ENCODE measurements around the gene ITGB7. TPM values are rescaled to one million over a fixed set of nuclear protein-coding genes. Genes with fewer than 3 reads are reported as not detected.

The ITGB7 gene
- total RNA-seq, 1 donor from 2014 or later = not detected

GRCh38 chr12:53172352-53172751, 34.7 kb downstream of the ITGB7 start:
- no peak for DNase-seq
- Mint-ChIP-seq H3K27ac (ENCODE audit: unreplicated experiment) (no peak overlapping the region), H3K27me3 (ENCODE audit: unreplicated experiment) (peaks cover 5% of the 10 kb centered on the region), H3K9me3 (ENCODE audit: unreplicated experiment) (no peaks in the 10 kb centered on the region), H3K4me3 (ENCODE audit: unreplicated experiment) (no peak overlapping the region), H3K36me3 (ENCODE audit: unreplicated experiment) (peaks cover 7% of the 10 kb centered on the region), H3K4me1 (ENCODE audit: low read depth, unreplicated experiment) (peaks cover 2% of the 10 kb centered on the region)
- TF ChIP-seq CTCF (IDR thresholded peaks at IDR 0.05; ENCODE audit: partially characterized antibody, unreplicated experiment) = no peak

DNA sequence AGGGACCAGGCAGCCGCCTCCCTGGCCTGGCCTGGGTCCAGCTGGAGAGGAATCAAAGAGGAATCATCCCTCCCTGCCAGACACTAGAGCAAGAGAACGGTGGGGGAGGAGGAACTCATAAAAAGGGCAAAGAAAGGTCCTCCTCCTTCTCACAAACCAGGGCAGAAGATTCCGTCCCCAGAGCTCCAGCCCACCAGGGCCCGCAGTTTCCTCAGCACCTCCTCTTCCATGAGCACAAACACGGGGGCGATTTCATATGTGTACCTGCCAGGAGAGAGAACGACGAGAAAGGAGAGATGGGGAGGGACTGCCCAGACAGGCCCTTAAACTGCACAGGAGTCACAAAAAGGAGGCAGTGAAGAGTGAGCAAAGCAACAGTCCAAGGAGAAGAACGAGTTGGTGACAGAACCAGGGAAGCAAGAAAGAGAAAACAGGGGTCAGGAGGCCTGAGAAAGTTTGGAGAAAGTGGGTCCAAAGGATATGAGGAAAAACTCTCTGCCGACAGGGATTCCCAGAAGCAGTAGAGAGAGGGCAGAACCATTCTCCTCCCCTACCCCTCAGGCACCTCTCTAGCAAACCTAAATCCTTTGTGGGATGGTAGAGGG, 35.2 kb downstream of the ITGB7 start:
- peaks cover 5% of the 10 kb centered on the region for H3K27me3 Mint-ChIP-seq (ENCODE audit: unreplicated experiment)
- no peak for DNase-seq
- no peak for TF ChIP-seq CTCF (IDR thresholded peaks at IDR 0.05; ENCODE audit: partially characterized antibody, unreplicated experiment)
- H3K36me3 Mint-ChIP-seq (ENCODE audit: unreplicated experiment) = peaks cover 7% of the 10 kb centered on the region
- H3K27ac Mint-ChIP-seq (ENCODE audit: unreplicated experiment) = no peak overlapping the region
- H3K4me3 Mint-ChIP-seq (ENCODE audit: unreplicated experiment) = no peak overlapping the region
- peaks cover 2% of the 10 kb centered on the region for H3K4me1 Mint-ChIP-seq (ENCODE audit: low read depth, unreplicated experiment)
- H3K9me3 Mint-ChIP-seq (ENCODE audit: unreplicated experiment) = no peaks in the 10 kb centered on the region

DNA sequence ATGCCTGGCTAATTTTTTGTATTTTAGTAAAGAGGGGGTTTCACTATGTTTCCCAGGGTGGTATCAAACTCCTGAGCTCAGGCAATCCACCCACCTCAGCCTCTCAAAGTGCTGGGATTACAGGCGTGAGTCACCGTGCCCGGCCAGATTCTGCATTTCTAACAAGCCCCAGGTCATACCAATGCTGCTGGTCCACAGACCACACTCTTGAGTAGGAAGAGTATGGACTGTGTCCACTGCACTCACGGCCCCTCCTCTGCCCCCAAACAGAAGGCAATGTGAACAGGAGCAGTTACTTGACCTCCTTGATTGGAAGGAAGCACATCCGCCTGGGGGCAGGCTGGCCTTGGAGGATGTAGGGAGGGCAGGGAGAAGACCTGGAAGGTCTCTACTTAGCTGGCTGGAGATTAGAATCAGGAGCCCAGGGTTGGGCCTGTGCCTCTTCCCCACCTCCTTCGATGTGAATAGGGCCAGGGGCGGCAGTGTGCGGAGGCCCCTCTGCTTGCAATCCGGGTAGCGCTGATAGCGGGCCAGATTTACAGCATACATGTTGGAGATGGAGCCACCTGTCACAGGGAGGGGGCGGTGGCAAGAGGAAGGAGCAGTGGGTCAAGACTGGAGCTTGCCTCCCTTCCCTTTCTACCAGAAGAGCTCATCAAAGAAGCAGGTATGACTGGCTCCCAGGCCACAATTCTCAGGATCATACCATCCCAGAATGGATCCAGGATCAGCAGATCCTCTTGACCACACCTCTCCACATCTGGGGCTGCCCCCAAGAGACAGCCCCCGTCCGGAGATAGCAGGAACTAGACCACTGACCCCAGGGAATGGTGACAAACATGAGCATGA, 36.0 kb downstream of the ITGB7 start:
- DNase-seq = no peak
- H3K4me3 Mint-ChIP-seq (ENCODE audit: unreplicated experiment) = no peak overlapping the region
- H3K9me3 Mint-ChIP-seq (ENCODE audit: unreplicated experiment) = no peaks in the 10 kb centered on the region
- peaks cover 5% of the 10 kb centered on the region for H3K27me3 Mint-ChIP-seq (ENCODE audit: unreplicated experiment)
- peaks cover 2% of the 10 kb centered on the region for H3K4me1 Mint-ChIP-seq (ENCODE audit: low read depth, unreplicated experiment)
- H3K27ac Mint-ChIP-seq (ENCODE audit: unreplicated experiment) = no peak overlapping the region
- peaks cover 7% of the 10 kb centered on the region for H3K36me3 Mint-ChIP-seq (ENCODE audit: unreplicated experiment)
- TF ChIP-seq CTCF (IDR thresholded peaks at IDR 0.05; ENCODE audit: partially characterized antibody, unreplicated experiment) = no peak

DNA sequence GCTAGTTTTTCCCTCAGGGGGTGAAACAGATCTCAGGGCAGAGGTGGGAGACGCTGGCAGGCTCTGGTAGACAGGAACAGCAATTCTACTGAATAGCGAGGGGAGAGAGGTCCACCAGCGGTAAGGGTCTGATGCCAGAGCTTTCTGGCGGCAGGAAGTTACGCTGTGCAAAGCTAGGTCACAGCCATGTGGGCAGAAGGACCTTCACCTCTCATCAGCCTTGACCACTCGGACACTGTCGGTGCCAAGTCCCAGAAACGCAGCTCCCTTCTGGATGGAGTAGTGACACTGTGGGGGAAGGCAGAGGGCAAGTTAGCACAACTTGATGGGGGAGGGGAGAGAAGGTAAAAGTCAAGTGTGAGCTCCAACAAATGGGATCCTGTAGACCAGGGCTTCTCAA, 36.8 kb downstream of the ITGB7 start:
- DNase-seq = no peak
- Mint-ChIP-seq H3K9me3 (ENCODE audit: unreplicated experiment) (no peaks in the 10 kb centered on the region), H3K27me3 (ENCODE audit: unreplicated experiment) (peaks cover 5% of the 10 kb centered on the region), H3K27ac (ENCODE audit: unreplicated experiment) (no peak overlapping the region), H3K4me1 (ENCODE audit: low read depth, unreplicated experiment) (peaks cover 2% of the 10 kb centered on the region), H3K4me3 (ENCODE audit: unreplicated experiment) (no peak overlapping the region), H3K36me3 (ENCODE audit: unreplicated experiment) (peaks cover 7% of the 10 kb centered on the region)
- no peak for TF ChIP-seq CTCF (IDR thresholded peaks at IDR 0.05; ENCODE audit: partially characterized antibody, unreplicated experiment)

DNA sequence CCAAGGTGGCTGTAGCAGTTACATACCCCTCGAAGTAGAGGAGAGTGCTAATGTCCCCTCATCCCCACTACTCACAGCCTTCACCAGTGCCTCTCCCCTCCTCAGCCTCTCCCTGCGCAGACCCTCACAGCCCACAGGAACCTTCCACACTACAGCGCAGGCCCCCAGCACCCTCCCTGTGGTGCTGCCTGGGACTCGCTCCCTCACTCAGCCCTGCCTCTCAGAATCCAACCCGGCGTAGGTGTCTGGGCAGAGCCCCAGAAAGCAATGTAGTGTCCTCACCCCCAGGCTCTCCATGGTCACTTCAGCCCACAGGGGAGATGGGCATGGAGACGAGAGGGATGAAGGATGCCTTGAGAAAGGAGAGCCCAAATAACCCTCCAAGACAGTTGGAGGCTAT, 37.4 kb downstream of the ITGB7 start:
- H3K27me3 Mint-ChIP-seq (ENCODE audit: unreplicated experiment) = peaks cover 3% of the 10 kb centered on the region
- H3K9me3 Mint-ChIP-seq (ENCODE audit: unreplicated experiment) = no peaks in the 10 kb centered on the region
- no peak for TF ChIP-seq CTCF (IDR thresholded peaks at IDR 0.05; ENCODE audit: partially characterized antibody, unreplicated experiment)
- H3K36me3 Mint-ChIP-seq (ENCODE audit: unreplicated experiment) = peaks cover 7% of the 10 kb centered on the region
- DNase-seq = no peak
- no peak overlapping the region for H3K4me3 Mint-ChIP-seq (ENCODE audit: unreplicated experiment)
- no peak overlapping the region for H3K27ac Mint-ChIP-seq (ENCODE audit: unreplicated experiment)
- no peaks in the 10 kb centered on the region for H3K4me1 Mint-ChIP-seq (ENCODE audit: low read depth, unreplicated experiment)
